ENCODE data around the gene ARRDC2. TPM values are rescaled to one million over a fixed set of nuclear protein-coding genes. Genes with fewer than 3 reads are reported as not detected.
A peak's percentile ranks its signal among the peaks of the same experiment; 100 is the strongest.

Gene ARRDC2
- total and polyA plus RNA-seq, 9 of the 15 experiments (the other 6 are each of a cell fraction or from before 2014, with no cell fraction given), result 1.9 to 27.4 (median 15.2) TPM

GRCh38 chr19:18053576-18054219 is 45.7 kb downstream of the ARRDC2 start:
- BruUV-seq (replicated peaks), result no TSS peak
- H3K9me1 ChIP-seq (ENCODE audit: control insufficient read depth, insufficient read depth, low read length), result no peaks in the 10 kb centered on the region
- H3K27me3 ChIP-seq (ENCODE audit: control insufficient read depth in 2 of 2, insufficient read depth in 2 of 2, low read length in 2 of 2), result no peaks in the 10 kb centered on the region
- no peak overlapping the region for H3K4me2 ChIP-seq (ENCODE audit: insufficient read depth, low read length)
- H3K27ac ChIP-seq (ENCODE audit: extremely low read depth, low read depth, low read length), result no peak overlapping the region
- H3K4me3 ChIP-seq, result no peak overlapping the region
- H3K9ac ChIP-seq (ENCODE audit: insufficient read depth in 1 of 2, low read depth in 2 of 2, low read length in 2 of 2), result no peak overlapping the region
- WGBS (ENCODE audit: insufficient coverage, low coverage, missing lambda C conversion rate), result 42% methylated on average over 9 of the region's 9 CpGs
- no peaks in the 10 kb centered on the region for H3K9me3 ChIP-seq (replicated peaks; ENCODE audit: control insufficient read depth, insufficient read depth, low read depth, low read length)
- in situ Hi-C loops (cut with MboI) (no loop called here), intact Hi-C loops (cut with micrococcal nuclease) (loop anchor here (10.0 kb wide), 1 partner anchor 189 kb away; no protein-coding TSS in a partner anchor)
- H3K4me1 ChIP-seq (replicated peaks in 1 of 2; ENCODE audit: control insufficient read depth in 2 of 2, insufficient read depth in 2 of 2, low read length in 2 of 2), result peaks cover 2 to 30% of the 10 kb centered on the region in 2 experiments; a peak in 4 of 5 replicates
- H4K20me1 ChIP-seq (replicated peaks; ENCODE audit: control insufficient read depth, insufficient read depth, low read length), result no peaks in the 10 kb centered on the region
- no peak overlapping the region for H2AFZ ChIP-seq (ENCODE audit: low read depth, low read length)
- no peaks in the 10 kb centered on the region for H3K79me2 ChIP-seq (ENCODE audit: control insufficient read depth, insufficient read depth, low read length)
- DNase-seq (ENCODE audit: extremely low read depth in 1 of 4, low spot score in 3 of 4), result no peak
- no peaks in the 10 kb centered on the region for H3K36me3 ChIP-seq (ENCODE audit: control insufficient read depth, insufficient read depth, low read length)
- POLR2A ChIA-PET, result interaction anchor here (0.6 to 0.7 kb wide), 2 partner anchors 9 to 29 kb away, joined by 3 to 5 read pairs; no protein-coding TSS in a partner anchor
- no peak for FAIRE-seq
- CTCF ChIA-PET (ENCODE audit: low intra/inter-chr PET ratio), result interaction anchor here (0.6 kb wide), 2 partner anchors 52 to 165 kb away, joined by 3 read pairs; no protein-coding TSS in a partner anchor
- no peak for ATAC-seq
- 0 out of 4 replicates have a peak, but pooled peaks of 1 of the 2 experiments have one; percentile 19 for TF ChIP-seq FOXA3 (CRISPR knock-in tag; conservative IDR thresholded peaks at IDR 0.05 in 1 of 2, IDR thresholded peaks at IDR 0.05 in 1 of 2)
- no peak for TF ChIP-seq NR0B1 (IDR thresholded peaks at IDR 0.05; ENCODE audit: partially characterized antibody)
- TF ChIP-seq RBM25 (IDR thresholded peaks at IDR 0.05; ENCODE audit: low read depth, low read length, severe bottlenecking), result peak; percentile 27
- peak; percentile 92 for TF ChIP-seq ZNF146 (CRISPR knock-in tag; IDR thresholded peaks at IDR 0.05; ENCODE audit: unreplicated experiment)
- TF ChIP-seq C11orf30 (IDR thresholded peaks at IDR 0.05; ENCODE audit: low read depth), result no peak
